K562 (cell line): Measurements from ENCODE around the gene PLCL1. TPM values are rescaled to one million over a fixed set of nuclear protein-coding genes. Genes with fewer than 3 reads are reported as not detected.

Experiments used
- CTCF ChIP-seq, 3 experiments: IDR thresholded peaks in 2 of 3; conservative IDR thresholded peaks in 1 of 3; 2 replicates each; pipeline ENCODE4 v1.5.1; 2011 to 2012; ENCODE audit warnings: low read length in 3 of 3, mild to moderate bottlenecking in 3 of 3, control low read depth in 2 of 3, improper control_type of control experiment in 1 of 3, inconsistent platforms in 1 of 3, low read depth in 1 of 3, mixed read lengths in 1 of 3, moderate library complexity in 1 of 3; ENCODE audit not compliant: insufficient read depth in 2 of 3
- DLX4 ChIP-seq: fragments of 250-450 bp; sonication (Bioruptor Pico); IDR thresholded peaks from 2 replicates; pipeline ENCODE4 v1.6.1; 2021; ENCODE audit warnings: mild to moderate bottlenecking
- ESRRB ChIP-seq: fragments of 250-450 bp; sonication (Bioruptor Pico); IDR thresholded peaks from 2 replicates; pipeline ENCODE4 v1.5.0; 2020; ENCODE audit warnings: mild to moderate bottlenecking, moderate library complexity, borderline replicate concordance
- HLTF ChIP-seq: fragments of 450-650 bp; IDR thresholded peaks from 2 replicates; pipeline ENCODE4 v1.6.1; 2016
- LARP7 ChIP-seq: fragments of 450-650 bp; IDR thresholded peaks from 2 replicates; pipeline ENCODE4 v1.6.1; 2016
- MCM7 ChIP-seq, 2 experiments: fragments of 450-650 bp; IDR thresholded peaks; 2 replicates each; pipeline ENCODE4 v1.6.1; 2016 to 2018
- PHTF2 ChIP-seq: fragments of 250-450 bp; sonication (Bioruptor Pico); IDR thresholded peaks from 2 replicates; pipeline ENCODE4 v1.5.0; 2021; ENCODE audit warnings: mild to moderate bottlenecking
- POLR3A ChIP-seq: IDR thresholded peaks from 2 replicates; pipeline ENCODE4 v1.6.1; 2011; ENCODE audit warnings: borderline replicate concordance, mild to moderate bottlenecking, moderate library complexity; ENCODE audit not compliant: insufficient read length, insufficient read depth; ENCODE audit errors: extremely low read depth
- RBM39 ChIP-seq: fragments of 200-400 bp; formaldehyde crosslinking; optimal IDR thresholded peaks from 2 replicates; pipeline ENCODE3; 2018; ENCODE audit warnings: low read depth, low read length
- RREB1 ChIP-seq: fragments of 250-450 bp; sonication (Bioruptor Pico); IDR thresholded peaks from 2 replicates; pipeline ENCODE4 v1.4.0; 2020
- SLC30A9 ChIP-seq: fragments of 250-450 bp; sonication (Bioruptor Pico); IDR thresholded peaks from 2 replicates; pipeline ENCODE4 v1.8.0; 2022; ENCODE audit warnings: mild to moderate bottlenecking, moderate library complexity
- ZC3H4 ChIP-seq: sonication (generic); formaldehyde crosslinking; IDR thresholded peaks from 2 replicates; pipeline ENCODE4 v1.9.0; 2021; ENCODE audit warnings: missing genetic modification reagents, borderline replicate concordance
- ZNF212 ChIP-seq: fragments of 450-650 bp; formaldehyde crosslinking; IDR thresholded peaks from 2 replicates; pipeline ENCODE4 v1.4.0; 2020; ENCODE audit warnings: mild to moderate bottlenecking
- ZNF253 ChIP-seq: fragments of 250-450 bp; sonication (Bioruptor Pico); conservative IDR thresholded peaks from 2 replicates; pipeline ENCODE4 v1.6.1; 2021; ENCODE audit warnings: mild to moderate bottlenecking
- ZNF75A ChIP-seq: fragments of 450-650 bp; formaldehyde crosslinking; IDR thresholded peaks from 2 replicates; pipeline ENCODE4 v1.4.0; 2020; ENCODE audit warnings: mild to moderate bottlenecking
- polyA plus RNA-seq, 8 experiments: library from polyadenylated mRNA; depleted of rRNA in 4 of 8; stranded (reverse) in 5 of 8; unstranded in 3 of 8; fragments of >200 nt; fragmentation: Nextera tagmentation in 2 of 8; fragmentation: Illumina TruSeq in 1 of 8; extraction: Ambion mirVana in 2 of 8; extraction: Trizol in 1 of 8; gene quantifications; 2 replicates each; pipeline versions ENCODE4 v1.2.1 to v1.2.3, GENCODE V29; 2011 to 2014; ENCODE audit warnings: inconsistent platforms in 1 of 8, missing spikeins in 1 of 8
- total RNA-seq, 7 experiments: library from RNA; depleted of rRNA in 6 of 7; stranded (reverse); fragments of >200 nt in 6 of 7; fragmentation: Illumina TruSeq in 2 of 7; extraction: Trizol in 2 of 7; gene quantifications; 2 replicates each; pipeline versions ENCODE4 v1.2.1 to v1.2.3, GENCODE V29; 2011 to 2021; ENCODE audit warnings: low replicate concordance in 1 of 7
- TF ChIP-seq, protein P1 (sequence below): fragments of 450-650 bp; IDR thresholded peaks from 2 replicates; pipeline ENCODE4 v1.6.1; 2016; ENCODE audit warnings: mild to moderate bottlenecking
- TF ChIP-seq, protein P2 (sequence below), 2 experiments: IDR thresholded peaks; 2 replicates each; pipeline ENCODE4 v1.6.1; 2012; ENCODE audit warnings: improper control_type of control experiment in 2 of 2, low read depth in 2 of 2, low read length in 2 of 2, borderline replicate concordance in 1 of 2

Gene PLCL1
- total and polyA plus RNA-seq, 9 of the 15 experiments (the other 6 are each of a cell fraction or from before 2014, with no cell fraction given): 2.0 to 17.7 (median 8.6) TPM

DNA sequence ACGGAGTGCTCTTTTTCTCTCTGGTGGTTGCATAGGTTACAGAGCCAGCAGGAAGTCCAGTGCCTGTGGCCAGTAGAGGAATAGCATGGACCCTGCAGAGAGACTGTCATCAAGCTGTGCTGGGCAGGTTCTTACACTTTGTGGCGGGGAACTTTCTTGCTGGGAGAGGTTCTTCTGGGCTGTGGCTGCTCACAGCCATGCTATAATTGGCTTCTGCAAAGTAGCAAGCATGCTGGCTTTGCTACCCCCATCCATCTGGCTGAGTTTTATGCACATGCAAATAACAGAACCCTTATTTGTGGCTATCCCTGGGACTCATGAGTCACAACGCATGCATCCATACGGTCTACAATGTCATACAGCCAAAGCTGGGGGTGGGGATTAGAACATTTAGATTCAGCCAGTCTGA is 68.9 kb downstream of the PLCL1 start (continued):
- TF ChIP-seq, protein P1, sequence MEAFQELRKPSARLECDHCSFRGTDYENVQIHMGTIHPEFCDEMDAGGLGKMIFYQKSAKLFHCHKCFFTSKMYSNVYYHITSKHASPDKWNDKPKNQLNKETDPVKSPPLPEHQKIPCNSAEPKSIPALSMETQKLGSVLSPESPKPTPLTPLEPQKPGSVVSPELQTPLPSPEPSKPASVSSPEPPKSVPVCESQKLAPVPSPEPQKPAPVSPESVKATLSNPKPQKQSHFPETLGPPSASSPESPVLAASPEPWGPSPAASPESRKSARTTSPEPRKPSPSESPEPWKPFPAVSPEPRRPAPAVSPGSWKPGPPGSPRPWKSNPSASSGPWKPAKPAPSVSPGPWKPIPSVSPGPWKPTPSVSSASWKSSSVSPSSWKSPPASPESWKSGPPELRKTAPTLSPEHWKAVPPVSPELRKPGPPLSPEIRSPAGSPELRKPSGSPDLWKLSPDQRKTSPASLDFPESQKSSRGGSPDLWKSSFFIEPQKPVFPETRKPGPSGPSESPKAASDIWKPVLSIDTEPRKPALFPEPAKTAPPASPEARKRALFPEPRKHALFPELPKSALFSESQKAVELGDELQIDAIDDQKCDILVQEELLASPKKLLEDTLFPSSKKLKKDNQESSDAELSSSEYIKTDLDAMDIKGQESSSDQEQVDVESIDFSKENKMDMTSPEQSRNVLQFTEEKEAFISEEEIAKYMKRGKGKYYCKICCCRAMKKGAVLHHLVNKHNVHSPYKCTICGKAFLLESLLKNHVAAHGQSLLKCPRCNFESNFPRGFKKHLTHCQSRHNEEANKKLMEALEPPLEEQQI: no peak
- peak; percentile 10 to 21 (median 15); a peak in 1 of 6 replicates for TF ChIP-seq CTCF (IDR thresholded peaks at IDR 0.05 in 2 of 3, conservative IDR thresholded peaks at IDR 0.05 in 1 of 3; ENCODE audit: insufficient read depth in 2 of 3, low read depth in 1 of 3, low read length in 3 of 3)
- TF ChIP-seq LARP7: no peak
- TF ChIP-seq PHTF2 (CRISPR knock-in tag): no peak
- no peak for TF ChIP-seq DLX4 (CRISPR knock-in tag)
- no peak for TF ChIP-seq ZC3H4 (CRISPR knock-in tag)
- TF ChIP-seq RBM39: no peak
- TF ChIP-seq RREB1 (CRISPR knock-in tag): no peak
- TF ChIP-seq ESRRB (CRISPR knock-in tag): no peak
- no peak for TF ChIP-seq ZNF212 (CRISPR knock-in tag)
- no peak for TF ChIP-seq ZNF75A
- TF ChIP-seq SLC30A9 (CRISPR knock-in tag): no peak
- TF ChIP-seq, protein P2, sequence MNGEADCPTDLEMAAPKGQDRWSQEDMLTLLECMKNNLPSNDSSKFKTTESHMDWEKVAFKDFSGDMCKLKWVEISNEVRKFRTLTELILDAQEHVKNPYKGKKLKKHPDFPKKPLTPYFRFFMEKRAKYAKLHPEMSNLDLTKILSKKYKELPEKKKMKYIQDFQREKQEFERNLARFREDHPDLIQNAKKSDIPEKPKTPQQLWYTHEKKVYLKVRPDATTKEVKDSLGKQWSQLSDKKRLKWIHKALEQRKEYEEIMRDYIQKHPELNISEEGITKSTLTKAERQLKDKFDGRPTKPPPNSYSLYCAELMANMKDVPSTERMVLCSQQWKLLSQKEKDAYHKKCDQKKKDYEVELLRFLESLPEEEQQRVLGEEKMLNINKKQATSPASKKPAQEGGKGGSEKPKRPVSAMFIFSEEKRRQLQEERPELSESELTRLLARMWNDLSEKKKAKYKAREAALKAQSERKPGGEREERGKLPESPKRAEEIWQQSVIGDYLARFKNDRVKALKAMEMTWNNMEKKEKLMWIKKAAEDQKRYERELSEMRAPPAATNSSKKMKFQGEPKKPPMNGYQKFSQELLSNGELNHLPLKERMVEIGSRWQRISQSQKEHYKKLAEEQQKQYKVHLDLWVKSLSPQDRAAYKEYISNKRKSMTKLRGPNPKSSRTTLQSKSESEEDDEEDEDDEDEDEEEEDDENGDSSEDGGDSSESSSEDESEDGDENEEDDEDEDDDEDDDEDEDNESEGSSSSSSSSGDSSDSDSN (IDR thresholded peaks at IDR 0.05; ENCODE audit: borderline replicate concordance in 1 of 2, low read depth in 2 of 2, low read length in 2 of 2): no peak
- no peak for TF ChIP-seq POLR3A
- no peak for TF ChIP-seq ZNF253
- no peak for TF ChIP-seq MCM7 (IDR thresholded peaks at IDR 0.05)
- TF ChIP-seq HLTF: no peak
